ENCODE measurements around the gene GTF2F1. TPM values are rescaled to one million over a fixed set of nuclear protein-coding genes. Genes with fewer than 3 reads are reported as not detected.

The GTF2F1 gene
- total RNA-seq, 4 donors from 2014 or later = 50.8 to 57.0 (median 51.4) TPM

DNA sequence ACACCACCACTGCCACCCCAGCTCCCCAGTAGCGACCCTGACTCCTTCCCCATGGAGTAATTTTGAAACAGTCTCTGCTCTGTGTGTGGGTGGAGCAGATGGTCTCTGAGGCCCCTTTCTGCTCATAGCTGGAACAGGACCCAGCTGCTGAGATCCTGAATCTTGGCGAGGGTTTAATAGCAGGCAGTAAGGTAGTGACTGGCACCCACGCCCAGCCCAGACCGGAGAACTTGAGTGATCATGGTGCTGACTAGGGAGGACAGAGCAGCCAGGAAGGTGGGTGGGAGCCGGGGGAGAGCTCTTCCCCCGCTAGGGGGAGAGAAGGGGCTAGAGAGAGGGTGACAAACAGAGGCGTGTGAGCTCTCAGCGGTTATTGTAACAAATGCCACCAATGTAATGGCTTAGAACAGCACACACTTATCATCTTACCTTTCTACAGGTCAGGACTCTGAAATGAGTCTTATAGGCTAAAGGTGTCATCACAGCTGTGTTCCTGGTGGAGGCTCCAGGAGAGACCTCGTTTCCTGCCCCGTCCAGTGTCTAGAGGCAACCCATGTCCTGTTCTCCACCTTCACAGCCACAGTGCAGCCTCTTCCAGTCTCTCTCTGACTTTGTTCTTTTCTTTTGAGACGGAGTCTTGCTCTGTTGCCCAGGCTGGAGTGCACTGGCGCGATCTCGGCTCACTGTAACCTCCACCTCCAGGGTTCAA, 52.3 kb downstream of the GTF2F1 start:
- Histone ChIP-seq H3K4me1 (no peaks in the 10 kb centered on the region), H3K36me3 (no peaks in the 10 kb centered on the region), H3K27ac (no peak overlapping the region), H3K9me3 (no peaks in the 10 kb centered on the region), H3K27me3 (no peaks in the 10 kb centered on the region), H3K4me3 (replicated peaks in 1 of 3) (no peak overlapping the region)
- TF ChIP-seq, protein P1, sequence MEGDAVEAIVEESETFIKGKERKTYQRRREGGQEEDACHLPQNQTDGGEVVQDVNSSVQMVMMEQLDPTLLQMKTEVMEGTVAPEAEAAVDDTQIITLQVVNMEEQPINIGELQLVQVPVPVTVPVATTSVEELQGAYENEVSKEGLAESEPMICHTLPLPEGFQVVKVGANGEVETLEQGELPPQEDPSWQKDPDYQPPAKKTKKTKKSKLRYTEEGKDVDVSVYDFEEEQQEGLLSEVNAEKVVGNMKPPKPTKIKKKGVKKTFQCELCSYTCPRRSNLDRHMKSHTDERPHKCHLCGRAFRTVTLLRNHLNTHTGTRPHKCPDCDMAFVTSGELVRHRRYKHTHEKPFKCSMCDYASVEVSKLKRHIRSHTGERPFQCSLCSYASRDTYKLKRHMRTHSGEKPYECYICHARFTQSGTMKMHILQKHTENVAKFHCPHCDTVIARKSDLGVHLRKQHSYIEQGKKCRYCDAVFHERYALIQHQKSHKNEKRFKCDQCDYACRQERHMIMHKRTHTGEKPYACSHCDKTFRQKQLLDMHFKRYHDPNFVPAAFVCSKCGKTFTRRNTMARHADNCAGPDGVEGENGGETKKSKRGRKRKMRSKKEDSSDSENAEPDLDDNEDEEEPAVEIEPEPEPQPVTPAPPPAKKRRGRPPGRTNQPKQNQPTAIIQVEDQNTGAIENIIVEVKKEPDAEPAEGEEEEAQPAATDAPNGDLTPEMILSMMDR (IDR thresholded peaks at IDR 0.05) = no peak
- no peak for TF ChIP-seq POLR2A (IDR thresholded peaks at IDR 0.05)
- intact Hi-C loops (cut with DNase I) = no loop called here
- DNase-seq = no peak
- WGBS, 2 donors = 56 to 63% methylated on average over 14 of the region's 14 CpGs

GRCh38 chr19:6334490-6335285, 58.3 kb downstream of the GTF2F1 start:
- 89 to 93% methylated on average over 6 of the region's 6 CpGs for WGBS, 2 donors
- no peak for DNase-seq
- Histone ChIP-seq H3K9me3 (no peaks in the 10 kb centered on the region), H3K36me3 (no peaks in the 10 kb centered on the region), H3K4me1 (no peaks in the 10 kb centered on the region), H3K27ac (no peak overlapping the region), H3K27me3 (no peaks in the 10 kb centered on the region), H3K4me3 (replicated peaks in 1 of 3) (no peak overlapping the region)
- no peak for TF ChIP-seq POLR2A (IDR thresholded peaks at IDR 0.05)
- TF ChIP-seq, protein P1 (IDR thresholded peaks at IDR 0.05) = no peak
- intact Hi-C loops (cut with DNase I) = no loop called here

GRCh38 chr19:6333439-6333838, 59.5 kb downstream of the GTF2F1 start, which contains the start of gene ACER1:
Gene ACER1 (minus strand): TSS chr19:6333612. CDS start chr19:6333551, 61 bp downstream.
- Histone ChIP-seq H3K4me1 (no peaks in the 10 kb centered on the region), H3K4me3 (replicated peaks in 1 of 3) (no peak within 1 kb of the TSS), H3K27ac (no peak within 1 kb of the TSS), H3K27me3 (no peaks in the 10 kb centered on the region), H3K36me3 (no peaks in the 10 kb centered on the region), H3K9me3 (no peaks in the 10 kb centered on the region)
- 73 to 76% methylated on average over 15 to 17 of the region's 17 CpGs for WGBS, 2 donors
- TF ChIP-seq POLR2A (IDR thresholded peaks at IDR 0.05) = no peak
- TF ChIP-seq, protein P1 (IDR thresholded peaks at IDR 0.05) = no peak
- DNase-seq = no peak
- intact Hi-C loops (cut with DNase I) = no loop called here

Small RNA genes within 50 kb of the gene (microRNA-seq; reads per million reads assigned to microRNA genes)
- gene MIR3940 = 1.5 reads per million
- gene MIR6790 = not detected
- gene MIR6885 = 1.1 reads per million

Small RNA genes within 50 kb of the gene (small RNA-seq; reads per million reads assigned to genes)
- gene MIR6790 = not detected
- not detected for gene MIR6885

Other genes starting within 250 kb of the GTF2F1 start
- gene MLLT1, start 113.2 kb downstream of the GTF2F1 start, total RNA-seq = 10 to 100 TPM; 19.2 to 35.0 (median 26.7) TPM
- gene ACER1, start 59.6 kb downstream of the GTF2F1 start, total RNA-seq = under 1 TPM in 1 of 4 donors, not detected in 3; 0.67 TPM
- gene CLPP, start 31.6 kb downstream of the GTF2F1 start, total RNA-seq = 100 to 1,000 TPM in 1 of 4 donors, 10 to 100 TPM in 3; 44.6 to 108 (median 63.1) TPM
- 100 to 1,000 TPM in 2 of 4 donors, 10 to 100 TPM in 2; 71.8 to 146 (median 91.4) TPM for gene ALKBH7, start 20.4 kb downstream of the GTF2F1 start, total RNA-seq
- 1 to 10 TPM; 1.1 to 6.7 (median 2.6) TPM for gene PSPN, start 17.2 kb downstream of the GTF2F1 start, total RNA-seq
- 100 to 1,000 TPM in 3 of 4 donors, 10 to 100 TPM in 1; 92.9 to 141 (median 118) TPM for gene KHSRP, start 31.6 kb upstream of the GTF2F1 start, total RNA-seq
- under 1 TPM in 1 of 4 donors, not detected in 3; 0.33 TPM for gene SLC25A41, start 40.6 kb upstream of the GTF2F1 start, total RNA-seq
- gene SLC25A23, start 66.6 kb upstream of the GTF2F1 start, total RNA-seq = 100 to 1,000 TPM in 3 of 4 donors, 10 to 100 TPM in 1; 75.2 to 214 (median 152) TPM
- gene CRB3, start 71.1 kb upstream of the GTF2F1 start, total RNA-seq = 10 to 100 TPM; 21.0 to 65.2 (median 45.3) TPM
- 1 to 10 TPM in 3 of 4 donors, not detected in 1; 1.3 to 2.1 (median 1.8) TPM for gene DENND1C, start 88.6 kb upstream of the GTF2F1 start, total RNA-seq
- gene TUBB4A, start 109.1 kb upstream of the GTF2F1 start, total RNA-seq = under 1 TPM in 3 of 4 donors, not detected in 1; 0.22 to 0.67 (median 0.59) TPM
- gene TNFSF9, start 137.9 kb upstream of the GTF2F1 start, total RNA-seq = under 1 TPM in 2 of 4 donors, not detected in 2; 0.45 to 0.54 TPM
- gene CD70, start 198.0 kb upstream of the GTF2F1 start, total RNA-seq = under 1 TPM in 1 of 4 donors, not detected in 3; 0.73 TPM

All from thyroid gland (tissue), 4 donors.